ENCODE results near the gene DELE1.
A peak's percentile ranks its signal among the peaks of the same experiment; 100 is the strongest.

The DELE1 gene, protein sequence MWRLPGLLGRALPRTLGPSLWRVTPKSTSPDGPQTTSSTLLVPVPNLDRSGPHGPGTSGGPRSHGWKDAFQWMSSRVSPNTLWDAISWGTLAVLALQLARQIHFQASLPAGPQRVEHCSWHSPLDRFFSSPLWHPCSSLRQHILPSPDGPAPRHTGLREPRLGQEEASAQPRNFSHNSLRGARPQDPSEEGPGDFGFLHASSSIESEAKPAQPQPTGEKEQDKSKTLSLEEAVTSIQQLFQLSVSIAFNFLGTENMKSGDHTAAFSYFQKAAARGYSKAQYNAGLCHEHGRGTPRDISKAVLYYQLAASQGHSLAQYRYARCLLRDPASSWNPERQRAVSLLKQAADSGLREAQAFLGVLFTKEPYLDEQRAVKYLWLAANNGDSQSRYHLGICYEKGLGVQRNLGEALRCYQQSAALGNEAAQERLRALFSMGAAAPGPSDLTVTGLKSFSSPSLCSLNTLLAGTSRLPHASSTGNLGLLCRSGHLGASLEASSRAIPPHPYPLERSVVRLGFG

DNA sequence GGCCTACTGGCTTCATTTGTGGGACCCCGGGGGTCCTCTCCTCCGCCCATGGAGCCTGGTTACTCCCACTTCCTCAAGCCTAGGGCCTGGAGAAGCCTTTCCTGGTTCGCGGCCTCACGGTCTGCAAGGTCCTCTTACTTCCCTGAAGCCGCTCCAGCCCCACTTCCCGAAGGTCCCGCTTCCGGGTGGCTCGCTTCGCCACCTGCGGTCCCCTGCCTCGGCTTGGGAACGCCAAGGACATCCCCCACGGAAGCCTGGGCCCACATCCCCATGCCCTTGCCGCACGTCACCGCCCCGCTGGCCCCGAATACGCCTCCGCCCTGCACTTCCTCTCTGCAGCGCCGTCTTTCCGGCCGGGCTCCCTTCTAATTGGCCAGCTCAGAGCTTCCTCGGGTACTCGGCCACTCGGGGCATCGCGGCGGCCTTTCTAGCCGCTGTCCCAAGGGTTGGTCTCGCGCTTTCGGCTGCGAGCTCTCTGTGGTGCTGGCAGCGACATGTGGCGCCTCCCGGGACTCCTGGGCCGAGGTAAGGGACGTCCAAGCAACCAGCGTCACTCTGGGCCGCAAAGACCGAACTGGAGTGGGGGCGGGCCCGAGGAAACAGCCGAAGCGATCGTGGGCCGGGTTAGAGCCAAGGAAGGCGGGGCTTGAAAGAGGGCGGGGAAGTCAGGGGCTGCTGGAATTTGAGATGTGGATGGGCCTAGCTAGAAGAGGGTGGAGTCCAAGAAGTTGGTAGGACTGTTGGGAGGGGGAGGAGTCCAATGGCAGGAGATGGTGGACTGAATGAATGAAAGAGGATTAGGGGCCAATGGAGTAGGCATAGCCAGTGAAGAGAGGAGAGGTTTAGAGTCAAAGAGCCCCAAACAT lies at the start of gene DELE1:
Gene DELE1, plus strand, starts transcription at position 424 of the 866 bp plus-strand sequence. Its CDS starts 71 bp downstream, at position 495.
- peak; percentile 95 for DNase-seq

- DNase-seq: no peak
These were observed 49.8 kb upstream of the DELE1 start for GRCh38 chr5:141873933-141874261.

DNA sequence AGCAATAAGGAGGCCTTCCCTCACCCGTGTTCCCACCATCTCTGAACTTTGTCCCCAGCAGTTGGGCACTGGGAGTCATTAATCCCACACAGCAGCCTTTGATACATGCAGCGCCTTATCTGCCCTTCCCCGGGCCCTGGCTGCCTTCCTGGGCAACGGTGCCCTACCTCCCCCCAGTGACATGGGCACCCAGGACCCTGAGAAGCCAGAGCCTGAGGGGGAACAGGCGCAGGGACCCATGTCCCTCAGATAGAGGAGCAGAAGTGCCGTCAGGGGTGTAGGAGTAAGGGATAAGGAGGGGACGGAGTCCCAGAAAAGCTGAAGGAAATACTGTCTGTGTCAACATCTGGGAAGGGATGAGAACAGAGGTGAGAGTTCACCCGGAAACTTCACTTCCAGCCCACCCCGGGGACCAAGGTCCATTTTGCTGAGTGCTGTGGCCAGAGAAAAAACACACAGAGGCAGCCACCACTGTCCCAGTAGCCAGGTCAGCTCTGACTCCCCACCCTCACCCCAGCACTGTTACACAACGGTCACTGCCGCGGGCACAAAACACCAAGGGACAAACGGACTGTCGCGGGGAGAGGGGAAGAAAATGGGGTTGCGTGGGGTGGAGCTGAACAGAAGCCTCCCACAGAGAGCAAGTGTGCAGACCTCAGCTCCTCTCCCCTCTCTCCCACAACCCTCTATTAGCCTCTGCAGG lies 49.3 kb upstream of the DELE1 start:
- DNase-seq: no peak

GRCh38 chr5:141875022-141875740 lies 48.5 kb upstream of the DELE1 start:
- DNase-seq: no peak

DNA sequence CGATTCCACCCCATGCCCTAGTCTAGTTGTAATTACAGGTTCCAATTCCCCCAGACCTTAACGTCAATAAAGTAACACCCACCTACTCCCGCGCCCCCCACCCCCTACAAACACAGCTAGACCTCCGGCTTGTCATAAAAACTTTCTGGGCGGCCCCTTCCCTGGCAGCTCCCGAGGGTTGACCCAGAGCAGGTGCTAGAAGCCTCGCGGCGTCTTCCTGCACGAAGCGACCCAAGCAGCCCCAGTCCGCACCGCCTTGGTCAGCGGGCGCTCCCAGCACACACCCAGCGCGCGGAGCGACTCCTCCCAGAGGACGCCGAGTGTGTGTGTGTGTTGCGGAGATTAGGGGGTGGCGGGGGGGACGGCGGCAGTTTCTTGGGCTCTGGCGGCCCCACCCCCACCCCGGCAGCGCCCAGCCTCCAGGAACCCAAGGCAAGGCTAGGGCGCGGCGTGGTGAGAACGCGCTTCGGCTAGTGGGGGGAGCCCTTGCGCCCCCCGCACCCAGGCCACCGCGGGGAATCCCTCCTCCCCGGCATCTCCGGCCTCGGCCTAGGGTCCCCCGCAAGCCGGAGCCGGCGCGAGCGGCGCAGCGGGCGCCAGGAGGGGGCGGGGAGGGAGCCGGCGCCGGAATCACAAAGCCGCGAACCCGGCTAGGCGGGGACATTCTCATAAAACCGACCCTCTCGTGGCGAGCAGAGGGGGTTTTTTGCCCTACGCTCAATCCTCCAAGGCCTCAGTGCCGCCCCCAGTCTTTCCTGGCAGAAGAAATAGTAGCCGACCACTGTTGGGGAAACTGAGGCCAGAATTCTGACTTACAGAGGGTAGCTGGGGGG lies 47.7 kb upstream of the DELE1 start:
- no peak for DNase-seq

GRCh38 chr5:141876628-141877355 lies 46.9 kb upstream of the DELE1 start:
- no peak for DNase-seq

DNA sequence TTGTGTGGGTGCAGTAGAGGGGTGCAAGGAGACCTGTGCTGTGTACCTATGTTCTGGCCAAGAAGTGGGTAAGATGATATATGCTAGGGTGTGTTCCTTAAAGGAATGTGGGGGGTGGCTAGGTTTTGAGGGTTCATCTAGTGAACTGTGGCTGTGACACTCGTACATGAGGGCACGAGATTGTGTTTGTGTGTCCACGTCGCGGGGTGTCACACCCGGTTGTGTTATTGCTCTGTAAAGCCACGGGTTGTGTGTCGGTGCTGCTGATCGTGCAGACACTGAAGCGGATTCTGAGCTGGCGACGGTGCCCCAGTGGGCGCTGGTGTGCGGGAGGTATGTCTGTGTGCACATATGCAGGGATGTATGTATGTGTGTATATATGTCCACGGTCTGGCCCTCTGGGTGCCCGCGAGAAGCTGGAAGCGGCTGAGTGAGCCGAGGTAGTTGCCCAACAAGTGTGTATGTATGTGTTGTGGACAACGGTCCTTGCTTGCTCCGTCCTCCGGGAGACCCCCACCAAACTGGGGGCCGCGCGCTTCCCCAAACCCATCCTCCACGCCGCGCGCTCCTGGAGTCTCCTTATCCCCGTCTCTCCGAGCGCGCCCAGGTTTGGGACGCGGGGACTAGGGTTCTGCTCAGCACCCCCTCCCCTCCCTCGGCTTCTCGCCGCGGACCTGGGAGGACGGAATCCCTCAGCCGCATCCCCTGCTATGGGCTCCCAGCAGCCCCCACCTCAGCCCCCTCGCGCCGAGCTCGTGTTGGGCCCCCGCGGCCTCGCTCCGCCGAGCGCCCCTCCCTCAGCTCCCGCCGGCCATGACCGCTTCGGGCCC lies 46.1 kb upstream of the DELE1 start:
- peak; percentile 15 for DNase-seq

DNA sequence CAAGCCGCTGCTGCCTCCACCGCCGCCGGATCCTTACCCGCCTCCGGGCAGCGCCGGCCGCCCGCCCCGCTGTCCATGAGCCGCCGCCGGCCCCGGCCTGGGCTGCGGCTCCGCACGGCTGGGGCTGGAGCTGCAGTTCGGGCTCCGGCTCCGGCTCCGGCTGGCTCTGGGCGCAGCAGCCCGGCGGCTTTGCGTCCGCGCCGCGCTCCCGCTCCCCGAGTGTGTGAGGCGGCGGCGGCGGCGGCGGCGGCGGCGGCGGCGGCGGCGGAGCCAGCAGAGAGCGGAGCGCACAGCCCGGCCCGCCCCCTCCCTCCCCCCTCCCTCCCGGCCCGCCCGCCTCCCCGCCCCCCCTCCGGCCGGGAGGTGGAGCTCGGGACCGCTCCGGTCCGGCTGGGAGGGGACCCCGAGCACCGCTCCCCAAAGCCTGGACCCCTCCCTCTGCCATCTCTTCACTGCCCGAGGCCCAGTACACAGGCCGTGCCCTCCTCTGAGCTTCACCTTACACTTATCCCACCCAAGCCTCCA lies 45.4 kb upstream of the DELE1 start, which contains the start of gene PCDH1:
Gene PCDH1, minus strand, starts transcription at position 225 of the 525 bp plus-strand sequence. Its CDS starts 148 bp downstream, at position 77.
- no peak for DNase-seq

DNA sequence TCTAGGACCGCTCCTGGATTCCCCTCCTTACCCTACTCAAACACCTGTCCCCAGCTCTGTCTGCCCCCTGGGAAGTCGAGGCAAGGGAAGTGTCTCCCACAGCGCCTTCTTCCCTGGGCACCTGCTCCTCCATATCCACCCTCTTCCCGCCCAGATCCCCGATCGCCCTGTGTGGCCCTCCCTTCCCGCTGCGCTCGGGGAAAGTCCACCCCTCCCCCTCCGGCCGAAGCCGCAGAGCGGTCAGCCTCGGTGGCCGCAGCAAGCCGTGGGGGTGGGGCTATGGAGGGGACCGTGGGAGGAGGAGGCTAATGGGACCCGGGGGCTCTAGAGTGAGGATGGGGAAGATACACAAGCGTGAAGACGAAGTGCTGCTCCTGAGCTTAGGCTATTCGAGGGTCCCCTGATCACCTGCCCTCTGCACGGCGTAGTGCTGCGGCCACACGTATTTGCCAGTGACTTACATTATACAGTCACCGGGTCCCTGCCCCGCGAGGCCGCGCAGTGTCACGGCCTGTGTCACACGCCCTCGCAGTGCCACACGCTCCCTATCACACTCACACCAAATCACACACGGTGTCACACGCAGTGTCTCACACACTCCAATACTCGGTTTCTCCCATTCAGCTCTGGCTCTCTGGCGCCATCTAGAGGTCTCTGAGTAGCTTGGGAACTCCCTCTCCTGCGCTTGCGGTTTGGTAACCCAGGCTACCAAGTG lies 44.8 kb upstream of the DELE1 start:
- DNase-seq: peak; percentile 94

DNA sequence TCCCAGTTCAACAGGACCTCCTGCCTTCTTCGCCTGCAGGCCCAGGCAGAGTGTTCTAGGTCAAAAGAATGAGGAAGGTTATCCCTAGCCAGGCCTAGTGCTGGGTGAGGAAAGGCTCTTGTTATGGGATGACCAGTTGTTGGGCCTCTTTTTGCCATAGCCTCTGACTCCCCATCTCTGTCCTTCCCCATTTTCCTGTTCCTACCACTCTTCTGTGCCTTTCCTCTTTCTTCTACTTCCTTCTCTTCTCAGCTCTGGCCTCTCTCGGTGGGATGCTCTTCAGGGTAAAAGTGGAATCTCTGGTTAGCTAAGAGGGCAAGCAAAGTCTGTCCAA lies 44.3 kb upstream of the DELE1 start:
- no peak for DNase-seq

- no peak for DNase-seq
These were observed 43.5 kb upstream of the DELE1 start for GRCh38 chr5:141879941-141880738.

DNA sequence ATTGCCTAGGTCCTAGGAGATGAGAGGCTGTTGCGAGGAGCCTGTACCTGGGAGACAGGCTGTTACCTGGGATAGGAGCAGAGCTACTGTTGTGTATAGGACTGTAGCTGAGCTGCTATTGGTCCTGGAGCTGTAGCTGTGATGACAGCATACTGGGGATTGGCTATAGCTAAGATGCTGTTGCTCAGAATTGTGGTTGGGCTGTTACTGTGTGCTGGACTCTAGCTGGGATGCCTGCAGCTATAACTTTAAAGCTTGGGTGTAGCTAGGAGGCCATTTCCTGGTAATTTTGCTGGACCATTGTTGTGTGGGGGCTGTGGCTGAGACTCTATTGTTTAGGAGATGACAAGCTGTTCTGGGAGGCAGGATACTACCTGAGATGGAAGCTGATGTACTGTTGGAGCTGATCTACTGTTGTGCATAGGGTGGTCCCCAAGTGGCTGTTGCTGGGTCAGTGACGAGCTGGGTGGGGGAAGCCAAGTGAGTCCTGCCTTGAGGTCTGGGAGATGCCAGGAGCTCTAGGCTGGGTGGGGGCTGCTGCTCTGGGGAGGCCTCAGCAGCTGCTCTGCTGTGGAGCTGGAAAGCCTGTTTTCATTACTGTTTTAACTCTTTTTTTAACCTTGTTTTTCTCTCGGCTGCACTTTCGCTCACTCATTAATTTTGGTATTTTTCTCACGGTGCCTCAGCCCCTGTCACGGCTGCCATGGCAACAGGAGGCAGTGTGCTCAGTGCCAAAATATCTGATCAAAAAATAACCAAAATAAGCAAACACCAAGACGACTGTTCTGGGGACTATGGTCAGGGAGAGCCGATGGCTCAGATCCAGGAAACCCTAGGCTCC lies 42.5 kb upstream of the DELE1 start:
- no peak for DNase-seq

- DNase-seq: no peak
These were observed 41.8 kb upstream of the DELE1 start for GRCh38 chr5:141881886-141882285.

- DNase-seq: no peak
These were observed 41.0 kb upstream of the DELE1 start for GRCh38 chr5:141882594-141883183.

DNA sequence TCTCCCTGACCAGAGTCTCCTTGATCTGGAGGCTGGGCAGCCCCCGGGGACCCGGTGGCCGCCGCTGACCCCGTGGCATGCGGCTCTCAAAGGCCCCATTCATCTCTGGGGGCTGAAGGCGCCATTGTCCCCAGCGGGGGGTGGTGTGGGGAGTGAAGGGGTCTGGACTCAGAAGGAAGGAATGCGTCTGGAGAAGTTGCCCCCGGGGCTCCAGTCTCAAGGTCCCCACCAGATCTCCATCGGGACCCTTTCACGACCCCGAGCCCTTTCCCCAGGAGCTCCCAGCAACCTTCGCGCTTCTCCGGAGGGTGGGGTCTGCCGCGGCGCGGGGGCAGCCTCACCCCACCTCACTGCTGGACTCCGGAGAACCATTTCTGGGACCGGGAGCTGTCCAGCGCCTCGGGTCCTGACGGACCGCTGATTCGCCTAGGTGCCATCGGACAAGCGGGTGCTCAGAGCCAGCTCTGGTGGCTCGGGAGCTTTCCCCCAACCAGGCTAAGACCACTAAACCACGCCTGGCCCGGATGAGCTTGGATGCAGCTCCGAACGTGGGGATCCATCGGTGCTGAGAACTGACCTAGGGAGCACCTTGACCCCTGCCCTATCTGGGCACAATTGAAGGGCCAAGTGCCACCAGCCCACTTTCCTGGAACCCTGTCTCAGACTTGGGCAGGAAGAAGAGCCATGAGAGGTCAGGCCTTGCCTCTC lies 40.3 kb upstream of the DELE1 start:
- peak; percentile 36 for DNase-seq

DNA sequence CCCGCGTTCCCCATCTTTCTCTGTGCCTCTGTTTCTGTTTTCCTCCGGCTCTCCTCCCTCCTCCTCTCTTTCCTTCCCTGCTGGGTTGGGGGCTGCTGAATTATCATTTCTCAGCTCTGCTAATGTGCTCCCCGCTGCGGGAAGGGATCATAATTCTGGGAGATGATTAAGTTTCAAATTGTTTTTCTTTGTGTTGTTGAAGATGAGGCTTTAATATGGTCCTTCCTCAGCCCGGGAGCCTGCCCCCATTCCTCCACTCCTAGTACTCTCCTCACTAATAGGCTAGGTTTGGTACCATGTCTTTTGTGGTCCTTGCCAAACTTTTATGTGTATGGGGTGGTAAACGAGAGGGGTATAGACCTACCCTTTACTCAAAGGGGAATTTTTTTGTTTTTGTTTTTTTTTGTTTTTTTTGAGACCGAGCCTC lies 39.8 kb upstream of the DELE1 start:
- no peak for DNase-seq
